HEK293 (cell line): ENCODE measurements around the gene SRC.

ENCODE experiments used
- CTCF ChIA-PET: fragments of 350-600 bp; formaldehyde crosslinking; extraction: SDS; loops from one replicate; lab custom pipeline; 2021; ENCODE audit warnings: antibody characterized with exemption; lab: Yijun Ruan, JAX
- POLR2A ChIA-PET: fragments of 300-600 bp; formaldehyde crosslinking; extraction: SDS; loops from one replicate; lab custom pipeline; 2020; ENCODE audit warnings: antibody characterized with exemption, inconsistent platforms; lab: Yijun Ruan, JAX
- H3K27ac ChIP-seq: fragments of 200-500 bp; sonication (Bioruptor generic); 2 replicates; pipeline ENCODE4 v1.5.1; 2014; ENCODE audit warnings: low read depth, low read length, control low read depth, inconsistent platforms; ENCODE audit errors: extremely low read depth
- H3K36me3 ChIP-seq, 2 experiments: fragments of 200-500 bp in 1 of 2; sonication (Bioruptor generic) in 1 of 2; 1 replicate in 1 of 2; 2 replicates in 1 of 2; pipeline ENCODE4 v1.5.1; 2014 to 2017; ENCODE audit warnings: inconsistent platforms in 2 of 2, low read length in 2 of 2; ENCODE audit not compliant: control insufficient read depth in 2 of 2, insufficient read depth in 1 of 2
- H3K4me1 ChIP-seq: fragments of 200-500 bp; sonication (Bioruptor generic); 2 replicates; pipeline ENCODE4 v1.5.1; 2014; ENCODE audit warnings: mild to moderate bottlenecking, low read length, inconsistent platforms; ENCODE audit not compliant: control insufficient read depth, insufficient read depth
- H3K4me3 ChIP-seq: 2 replicates; pipeline ENCODE4 v1.5.1; 2011; ENCODE audit warnings: low read depth, mild to moderate bottlenecking, control low read depth, low read length, moderate library complexity
- H3K9me3 ChIP-seq: fragments of 200-500 bp; sonication (Bioruptor generic); 2 replicates; pipeline ENCODE4 v1.5.1; 2014; ENCODE audit warnings: low read depth, low read length, inconsistent platforms; ENCODE audit not compliant: control insufficient read depth, insufficient read depth
- HOXD13 ChIP-seq: sonication (generic); formaldehyde crosslinking; IDR thresholded peaks from 2 replicates; pipeline ENCODE4 v1.8.0; 2022; ENCODE audit warnings: missing genetic modification reagents, borderline replicate concordance
- KLF9 ChIP-seq: fragments of 450-650 bp; formaldehyde crosslinking; IDR thresholded peaks from 2 replicates; pipeline ENCODE4 v1.5.1; 2016; ENCODE audit warnings: missing biosample characterization, missing genetic modification characterization, low read depth
- PBX3 ChIP-seq: sonication (generic); formaldehyde crosslinking; IDR thresholded peaks from 2 replicates; pipeline ENCODE4 v1.8.1; 2022; ENCODE audit warnings: mild to moderate bottlenecking, moderate library complexity, missing genetic modification reagents
- RBAK ChIP-seq: fragments of 450-650 bp; formaldehyde crosslinking; IDR thresholded peaks from 2 replicates; pipeline ENCODE4 v1.5.1; 2016; ENCODE audit warnings: missing biosample characterization, missing genetic modification characterization
- REPIN1 ChIP-seq: fragments of 450-650 bp; formaldehyde crosslinking; IDR thresholded peaks from 2 replicates; pipeline ENCODE4 v1.5.1; 2017; ENCODE audit warnings: missing biosample characterization, missing genetic modification characterization, low read depth
- SCRT2 ChIP-seq: fragments of 450-650 bp; formaldehyde crosslinking; IDR thresholded peaks from 2 replicates; pipeline ENCODE4 v1.5.1; 2016; ENCODE audit warnings: missing biosample characterization, missing genetic modification characterization
- TCF7L2 ChIP-seq: IDR thresholded peaks from 2 replicates; pipeline ENCODE4 v1.6.1; 2011; ENCODE audit warnings: low read depth, mild to moderate bottlenecking, inconsistent platforms, low read length, moderate library complexity, borderline replicate concordance
- ZFP3 ChIP-seq: fragments of 450-650 bp; formaldehyde crosslinking; IDR thresholded peaks from 2 replicates; pipeline ENCODE4 v1.5.1; 2016; ENCODE audit warnings: low read depth, missing biosample characterization, missing genetic modification characterization
- ZIC2 ChIP-seq: fragments of 450-650 bp; formaldehyde crosslinking; IDR thresholded peaks from 2 replicates; pipeline ENCODE4 v1.5.1; 2016; ENCODE audit warnings: missing biosample characterization, missing genetic modification characterization
- ZNF114 ChIP-seq: fragments of 450-650 bp; formaldehyde crosslinking; IDR thresholded peaks from 2 replicates; pipeline ENCODE4 v1.5.0; 2017; ENCODE audit warnings: missing biosample characterization, missing genetic modification characterization
- ZNF169 ChIP-seq: fragments of 450-650 bp; formaldehyde crosslinking; IDR thresholded peaks from 2 replicates; pipeline ENCODE4 v1.5.1; 2016; ENCODE audit warnings: missing biosample characterization, missing genetic modification characterization
- ZNF18 ChIP-seq: fragments of 450-650 bp; formaldehyde crosslinking; IDR thresholded peaks from 2 replicates; pipeline ENCODE4 v1.5.1; 2016; ENCODE audit warnings: missing biosample characterization, missing genetic modification characterization
- ZNF184 ChIP-seq: fragments of 450-650 bp; IDR thresholded peaks from 2 replicates; pipeline ENCODE4 v1.5.1; 2018; ENCODE audit warnings: missing biosample characterization, mild to moderate bottlenecking, missing genetic modification characterization
- ZNF214 ChIP-seq: fragments of 450-650 bp; formaldehyde crosslinking; IDR thresholded peaks from 2 replicates; pipeline ENCODE4 v1.5.1; 2017; ENCODE audit warnings: missing biosample characterization, mild to moderate bottlenecking, missing genetic modification characterization, borderline replicate concordance
- ZNF221 ChIP-seq: fragments of 450-650 bp; formaldehyde crosslinking; IDR thresholded peaks from 2 replicates; pipeline ENCODE4 v1.5.1; 2017; ENCODE audit warnings: missing biosample characterization, missing genetic modification characterization, borderline replicate concordance
- ZNF302 ChIP-seq: fragments of 450-650 bp; formaldehyde crosslinking; IDR thresholded peaks from 2 replicates; pipeline ENCODE4 v1.5.1; 2016; ENCODE audit warnings: missing biosample characterization, missing genetic modification characterization, low read depth
- ZNF37A ChIP-seq: fragments of 450-650 bp; IDR thresholded peaks from 2 replicates; pipeline ENCODE4 v1.5.1; 2018; ENCODE audit warnings: missing biosample characterization, missing genetic modification characterization
- ZNF416 ChIP-seq: fragments of 450-650 bp; formaldehyde crosslinking; IDR thresholded peaks from 2 replicates; pipeline ENCODE4 v1.5.1; 2016; ENCODE audit warnings: missing biosample characterization, missing genetic modification characterization
- ZNF426 ChIP-seq: fragments of 450-650 bp; formaldehyde crosslinking; IDR thresholded peaks from 2 replicates; pipeline ENCODE4 v1.5.1; 2017; ENCODE audit warnings: missing biosample characterization, missing genetic modification characterization, mild to moderate bottlenecking, inconsistent platforms, moderate library complexity
- ZNF473 ChIP-seq: fragments of 450-650 bp; formaldehyde crosslinking; IDR thresholded peaks from 2 replicates; pipeline ENCODE4 v1.5.1; 2017; ENCODE audit warnings: missing biosample characterization, missing genetic modification characterization
- ZNF510 ChIP-seq: fragments of 450-650 bp; formaldehyde crosslinking; IDR thresholded peaks from 2 replicates; pipeline ENCODE4 v1.5.1; 2018; ENCODE audit warnings: mild to moderate bottlenecking, missing genetic modification characterization, missing biosample characterization; ENCODE audit not compliant: insufficient replicate concordance
- ZNF560 ChIP-seq: fragments of 450-650 bp; formaldehyde crosslinking; IDR thresholded peaks from 2 replicates; pipeline ENCODE4 v1.5.1; 2017; ENCODE audit warnings: missing biosample characterization, missing genetic modification characterization, borderline replicate concordance
- ZNF585B ChIP-seq: fragments of 450-650 bp; formaldehyde crosslinking; IDR thresholded peaks from 2 replicates; pipeline ENCODE4 v1.5.1; 2016; ENCODE audit warnings: missing biosample characterization, missing genetic modification characterization
- ZNF621 ChIP-seq: fragments of 450-650 bp; formaldehyde crosslinking; IDR thresholded peaks from 2 replicates; pipeline ENCODE4 v1.5.1; 2017; ENCODE audit warnings: missing biosample characterization, missing genetic modification characterization
- ZNF660 ChIP-seq: fragments of 450-650 bp; IDR thresholded peaks from 2 replicates; pipeline ENCODE4 v1.5.1; 2018; ENCODE audit warnings: missing biosample characterization, mild to moderate bottlenecking, missing genetic modification characterization
- ZNF747 ChIP-seq: fragments of 450-650 bp; formaldehyde crosslinking; IDR thresholded peaks from 2 replicates; pipeline ENCODE4 v1.5.1; 2016; ENCODE audit warnings: missing biosample characterization, missing genetic modification characterization
- ZNF768 ChIP-seq: fragments of 450-650 bp; formaldehyde crosslinking; IDR thresholded peaks from 2 replicates; pipeline ENCODE4 v1.5.1; 2018; ENCODE audit warnings: missing biosample characterization, mild to moderate bottlenecking, missing genetic modification characterization
- ZNF777 ChIP-seq: fragments of 450-650 bp; formaldehyde crosslinking; IDR thresholded peaks from 2 replicates; pipeline ENCODE4 v1.5.1; 2017; ENCODE audit warnings: missing biosample characterization, missing genetic modification characterization, borderline replicate concordance
- ZSCAN5A ChIP-seq: fragments of 450-650 bp; formaldehyde crosslinking; IDR thresholded peaks from 2 replicates; pipeline ENCODE4 v1.5.1; 2016; ENCODE audit warnings: missing biosample characterization, missing genetic modification characterization
- TF ChIP-seq, protein P1 (sequence below): fragments of 450-650 bp; formaldehyde crosslinking; conservative IDR thresholded peaks from 2 replicates; pipeline ENCODE4 v1.5.1; 2016; ENCODE audit warnings: low read depth, missing biosample characterization, missing genetic modification characterization

Gene SRC

GRCh38 chr20:37451616-37452015 is 105.7 kb downstream of the SRC start:
- H3K4me1 ChIP-seq: no peaks in the 10 kb centered on the region
- no peaks in the 10 kb centered on the region for H3K36me3 ChIP-seq
- ChIA-PET CTCF (no interaction called here), POLR2A (no interaction called here)
- no peak for TF ChIP-seq ZNF621 (tag by site-specific recombination)
- no peak for TF ChIP-seq RBAK (tag by site-specific recombination)
- TF ChIP-seq ZNF18 (tag by site-specific recombination): no peak
- no peak for TF ChIP-seq ZNF302
- TF ChIP-seq ZNF777 (tag by site-specific recombination): no peak
- no peak for TF ChIP-seq SCRT2 (tag by site-specific recombination)
- TF ChIP-seq ZNF214 (tag by site-specific recombination): no peak
- no peak for TF ChIP-seq ZIC2 (tag by site-specific recombination)
- no peak for TF ChIP-seq ZNF184 (tag by site-specific recombination)
- no peak for TF ChIP-seq ZNF660 (tag by site-specific recombination)
- no peak for TF ChIP-seq PBX3 (CRISPR knock-in tag)
- TF ChIP-seq ZNF114 (tag by site-specific recombination): no peak
- no peak for TF ChIP-seq ZNF747 (tag by site-specific recombination)
- no peak for TF ChIP-seq ZNF560 (tag by site-specific recombination)
- no peak for TF ChIP-seq HOXD13
- no peak for TF ChIP-seq TCF7L2
- TF ChIP-seq ZNF221: no peak
- no peak for TF ChIP-seq ZNF169 (tag by site-specific recombination)
- TF ChIP-seq ZNF510 (tag by site-specific recombination): no peak
- TF ChIP-seq REPIN1: no peak
- H3K4me3 ChIP-seq: no peak overlapping the region
- H3K27ac ChIP-seq: no peak overlapping the region
- no peaks in the 10 kb centered on the region for H3K9me3 ChIP-seq

DNA sequence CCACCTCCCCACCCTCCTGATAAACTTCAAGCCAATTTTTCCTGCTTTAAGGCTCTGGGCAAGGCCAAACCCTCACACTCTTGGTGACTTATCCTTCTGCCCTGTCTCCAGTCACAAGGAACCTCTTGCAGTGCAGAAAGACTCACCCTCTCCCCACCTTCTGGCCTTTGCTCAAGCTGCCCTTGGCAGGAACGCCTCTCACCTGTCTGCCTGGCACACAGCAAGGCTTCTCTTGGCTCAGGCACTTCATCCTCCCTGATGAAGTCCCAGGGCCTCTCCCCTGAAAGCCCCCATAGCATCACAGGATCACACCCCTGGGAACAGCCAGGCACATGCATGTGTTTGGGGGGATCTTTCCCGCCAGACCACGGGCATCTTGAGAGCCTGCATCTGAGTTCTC is 106.3 kb downstream of the SRC start:
- ChIA-PET CTCF (interaction anchor here (0.6 kb wide), 1 partner anchor 61 kb away, joined by 3 read pairs; no protein-coding TSS in a partner anchor), POLR2A (no interaction called here)
- Histone ChIP-seq H3K27ac (no peak overlapping the region), H3K4me3 (no peak overlapping the region), H3K9me3 (no peaks in the 10 kb centered on the region), H3K4me1 (no peaks in the 10 kb centered on the region), H3K36me3 (no peaks in the 10 kb centered on the region)
- no peak for TF ChIP-seq KLF9 (tag by site-specific recombination)
- TF ChIP-seq ZNF37A (tag by site-specific recombination): no peak
- no peak for TF ChIP-seq ZNF768 (tag by site-specific recombination)
- no peak for TF ChIP-seq ZNF416
- TF ChIP-seq ZNF585B (tag by site-specific recombination): no peak
- no peak for TF ChIP-seq ZNF426 (tag by site-specific recombination)
- no peak for TF ChIP-seq ZFP3
- TF ChIP-seq, protein P1, sequence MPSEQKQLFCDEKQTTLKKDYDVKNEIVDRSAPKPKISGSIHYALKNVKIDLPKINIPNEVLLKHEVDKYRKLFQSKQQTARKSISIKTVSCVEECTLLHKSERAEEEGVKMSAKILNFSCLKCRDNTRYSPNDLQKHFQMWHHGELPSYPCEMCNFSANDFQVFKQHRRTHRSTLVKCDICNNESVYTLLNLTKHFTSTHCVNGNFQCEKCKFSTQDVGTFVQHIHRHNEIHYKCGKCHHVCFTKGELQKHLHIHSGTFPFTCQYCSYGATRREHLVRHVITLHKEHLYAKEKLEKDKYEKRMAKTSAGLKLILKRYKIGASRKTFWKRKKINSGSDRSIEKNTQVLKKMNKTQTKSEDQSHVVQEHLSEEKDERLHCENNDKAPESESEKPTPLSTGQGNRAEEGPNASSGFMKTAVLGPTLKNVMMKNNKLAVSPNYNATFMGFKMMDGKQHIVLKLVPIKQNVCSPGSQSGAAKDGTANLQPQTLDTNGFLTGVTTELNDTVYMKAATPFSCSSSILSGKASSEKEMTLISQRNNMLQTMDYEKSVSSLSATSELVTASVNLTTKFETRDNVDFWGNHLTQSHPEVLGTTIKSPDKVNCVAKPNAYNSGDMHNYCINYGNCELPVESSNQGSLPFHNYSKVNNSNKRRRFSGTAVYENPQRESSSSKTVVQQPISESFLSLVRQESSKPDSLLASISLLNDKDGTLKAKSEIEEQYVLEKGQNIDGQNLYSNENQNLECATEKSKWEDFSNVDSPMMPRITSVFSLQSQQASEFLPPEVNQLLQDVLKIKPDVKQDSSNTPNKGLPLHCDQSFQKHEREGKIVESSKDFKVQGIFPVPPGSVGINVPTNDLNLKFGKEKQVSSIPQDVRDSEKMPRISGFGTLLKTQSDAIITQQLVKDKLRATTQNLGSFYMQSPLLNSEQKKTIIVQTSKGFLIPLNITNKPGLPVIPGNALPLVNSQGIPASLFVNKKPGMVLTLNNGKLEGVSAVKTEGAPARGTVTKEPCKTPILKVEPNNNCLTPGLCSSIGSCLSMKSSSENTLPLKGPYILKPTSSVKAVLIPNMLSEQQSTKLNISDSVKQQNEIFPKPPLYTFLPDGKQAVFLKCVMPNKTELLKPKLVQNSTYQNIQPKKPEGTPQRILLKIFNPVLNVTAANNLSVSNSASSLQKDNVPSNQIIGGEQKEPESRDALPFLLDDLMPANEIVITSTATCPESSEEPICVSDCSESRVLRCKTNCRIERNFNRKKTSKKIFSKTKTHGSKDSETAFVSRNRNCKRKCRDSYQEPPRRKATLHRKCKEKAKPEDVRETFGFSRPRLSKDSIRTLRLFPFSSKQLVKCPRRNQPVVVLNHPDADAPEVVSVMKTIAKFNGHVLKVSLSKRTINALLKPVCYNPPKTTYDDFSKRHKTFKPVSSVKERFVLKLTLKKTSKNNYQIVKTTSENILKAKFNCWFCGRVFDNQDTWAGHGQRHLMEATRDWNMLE (tag by site-specific recombination): no peak
- no peak for TF ChIP-seq ZIC2 (tag by site-specific recombination)
- TF ChIP-seq ZNF473: no peak
- TF ChIP-seq ZSCAN5A: no peak
